ENCODE measurements around the gene SIVA1.

SIVA1 gene

GRCh38 chr14:104771918-104772706 lies 19.2 kb downstream of the SIVA1 start:
- no peak for DNase-seq

DNA sequence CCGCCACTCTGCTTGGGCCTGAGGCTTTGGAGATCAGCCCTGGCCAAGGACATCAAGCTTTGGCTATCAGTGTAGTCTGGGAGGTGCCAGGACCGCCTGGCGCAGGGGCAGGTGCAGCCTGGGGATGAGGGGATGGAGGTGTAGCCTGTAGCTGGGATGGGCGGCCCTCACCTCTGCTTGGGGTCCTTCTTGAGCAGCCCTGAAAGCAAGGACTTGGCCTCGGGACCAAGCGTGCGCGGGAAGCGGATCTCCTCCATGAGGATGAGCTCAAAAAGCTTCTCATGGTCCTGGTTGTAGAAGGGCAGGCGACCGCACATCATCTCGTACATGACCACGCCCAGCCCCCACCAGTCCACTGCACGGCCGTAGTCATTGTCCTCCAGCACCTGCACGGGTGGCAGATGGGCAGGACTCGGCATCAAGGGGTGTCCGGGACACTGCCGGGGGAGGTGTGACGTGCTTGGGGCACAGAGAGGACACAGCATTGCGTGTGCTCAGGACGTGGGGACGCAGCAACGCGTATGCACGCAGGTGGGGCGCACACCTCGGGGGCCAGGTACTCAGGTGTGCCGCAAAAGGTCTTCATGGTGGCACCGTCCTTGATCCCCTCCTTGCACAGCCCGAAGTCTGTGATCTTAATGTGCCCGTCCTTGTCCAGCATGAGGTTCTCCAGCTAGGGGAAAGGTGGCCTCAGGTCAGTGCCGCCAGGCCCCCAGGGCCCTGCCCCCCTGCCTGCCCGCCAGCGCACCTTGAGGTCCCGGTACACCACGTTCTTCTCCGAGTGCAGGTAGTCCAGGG lies 20.0 kb downstream of the SIVA1 start:
- DNase-seq: no peak

GRCh38 chr14:104773505-104774452 lies 20.8 kb downstream of the SIVA1 start:
- DNase-seq: no peak

DNA sequence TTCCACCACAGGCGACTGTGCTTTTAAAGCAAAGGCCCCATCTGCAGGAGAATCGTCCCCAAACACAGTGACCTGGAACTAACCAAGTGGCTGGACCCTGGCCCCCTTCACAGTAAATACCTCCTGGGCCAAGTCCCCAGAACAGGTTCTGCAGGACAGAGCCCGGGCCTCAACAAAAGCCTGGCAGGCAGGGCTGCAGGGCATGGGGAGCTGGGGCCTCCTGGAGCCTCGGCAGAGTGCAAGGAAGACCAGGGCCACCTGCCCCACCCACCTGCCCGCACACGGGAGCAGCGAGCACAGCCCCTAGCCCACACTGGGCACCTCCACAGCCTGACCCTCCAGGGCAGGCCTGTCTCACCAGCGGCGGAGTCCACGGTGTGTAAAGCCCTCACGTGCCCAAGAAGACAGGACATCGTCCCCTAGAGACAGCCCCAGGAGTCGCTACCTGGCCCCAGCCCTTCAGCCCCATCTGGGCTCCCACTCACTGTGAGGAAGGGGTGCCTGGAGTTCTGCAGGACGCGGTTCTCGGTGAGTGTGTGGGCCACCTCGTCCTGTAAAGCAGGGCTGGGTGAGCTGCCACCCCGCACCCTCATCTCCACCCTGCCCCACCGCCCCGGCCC lies 21.6 kb downstream of the SIVA1 start:
- DNase-seq: no peak

- DNase-seq: no peak
Measured at GRCh38 chr14:104775073-104775489, 22.1 kb downstream of the SIVA1 start.

DNA sequence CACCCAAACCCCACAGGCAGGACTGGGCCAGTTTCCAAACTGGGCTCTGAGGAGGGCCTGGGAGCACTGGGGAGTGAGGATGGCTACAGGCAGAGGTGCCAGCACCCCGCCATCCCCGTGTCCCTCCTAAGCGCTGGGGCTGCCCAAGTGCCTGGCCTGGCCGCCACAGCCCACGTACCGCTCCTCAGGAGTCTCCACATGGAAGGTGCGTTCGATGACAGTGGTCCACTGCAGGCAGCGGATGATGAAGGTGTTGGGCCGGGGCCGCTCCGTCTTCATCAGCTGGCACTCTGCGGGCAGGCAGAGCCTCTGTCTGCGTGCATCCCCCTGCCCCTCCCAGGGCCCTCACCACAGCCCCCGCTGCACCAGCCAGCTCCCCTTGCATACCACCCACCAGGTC lies 23.5 kb downstream of the SIVA1 start:
- DNase-seq: no peak

DNA sequence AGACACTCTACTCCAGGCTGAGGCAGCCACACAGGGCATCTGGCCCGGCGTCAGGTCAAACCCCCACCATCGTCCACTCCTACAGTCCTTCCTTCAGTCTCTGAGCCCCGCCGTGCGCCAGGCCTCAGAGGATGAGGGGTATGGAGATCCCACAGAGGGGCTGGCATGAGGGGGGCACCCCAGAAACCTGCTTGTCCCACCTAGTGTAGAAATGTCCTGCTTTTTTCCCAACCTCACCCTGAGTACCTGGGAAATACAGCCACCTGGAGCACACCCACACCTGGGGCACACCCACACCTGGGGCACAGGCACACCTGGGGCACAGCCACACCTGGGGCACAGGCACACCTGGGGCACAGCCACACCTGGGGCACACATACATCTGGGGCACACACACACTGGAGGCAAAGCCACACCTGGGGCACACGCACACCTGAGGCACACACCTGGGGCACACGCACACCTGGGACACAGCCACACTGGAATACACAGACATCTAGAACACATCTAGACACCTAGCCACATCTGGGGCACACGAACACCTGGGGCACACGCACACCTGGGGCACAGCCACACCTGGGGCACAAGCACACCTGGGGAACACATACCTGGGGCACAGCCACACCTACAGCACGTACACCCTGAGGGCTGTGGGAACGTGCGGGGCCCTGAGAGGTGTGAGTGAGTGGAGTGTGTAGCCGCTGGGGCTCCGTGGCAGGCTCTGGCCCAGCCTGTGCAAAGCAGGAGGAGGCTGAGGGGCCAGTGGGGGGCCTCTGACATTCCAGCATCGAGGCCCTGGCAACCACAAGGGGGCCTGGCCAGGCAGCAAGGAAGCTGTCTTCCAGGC lies 24.2 kb downstream of the SIVA1 start:
- DNase-seq: no peak

DNA sequence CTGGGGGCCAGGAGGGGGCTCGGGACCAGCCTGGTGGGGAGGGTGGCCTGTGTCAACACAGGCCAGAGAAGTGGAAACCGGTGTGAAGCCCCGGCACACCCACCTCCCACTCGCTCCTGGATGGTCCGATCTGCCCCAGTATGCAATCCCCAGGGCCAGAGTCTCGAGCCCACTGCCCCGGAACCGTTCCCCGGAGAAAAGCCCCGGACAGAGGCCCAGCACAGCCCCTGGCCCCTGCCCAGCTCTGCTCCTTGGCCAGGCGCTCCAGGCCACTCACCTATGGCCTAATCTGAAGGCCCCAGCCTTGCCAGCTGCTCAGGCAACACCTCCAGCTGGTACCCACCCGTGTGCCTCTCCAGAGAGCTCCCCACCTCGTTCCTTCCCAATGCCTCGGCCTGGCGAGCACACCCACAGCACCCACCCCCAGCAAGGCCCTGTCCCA lies 24.9 kb downstream of the SIVA1 start:
- DNase-seq: no peak

- no peak for DNase-seq
Measured at GRCh38 chr14:104778694-104779331, 25.9 kb downstream of the SIVA1 start.

DNA sequence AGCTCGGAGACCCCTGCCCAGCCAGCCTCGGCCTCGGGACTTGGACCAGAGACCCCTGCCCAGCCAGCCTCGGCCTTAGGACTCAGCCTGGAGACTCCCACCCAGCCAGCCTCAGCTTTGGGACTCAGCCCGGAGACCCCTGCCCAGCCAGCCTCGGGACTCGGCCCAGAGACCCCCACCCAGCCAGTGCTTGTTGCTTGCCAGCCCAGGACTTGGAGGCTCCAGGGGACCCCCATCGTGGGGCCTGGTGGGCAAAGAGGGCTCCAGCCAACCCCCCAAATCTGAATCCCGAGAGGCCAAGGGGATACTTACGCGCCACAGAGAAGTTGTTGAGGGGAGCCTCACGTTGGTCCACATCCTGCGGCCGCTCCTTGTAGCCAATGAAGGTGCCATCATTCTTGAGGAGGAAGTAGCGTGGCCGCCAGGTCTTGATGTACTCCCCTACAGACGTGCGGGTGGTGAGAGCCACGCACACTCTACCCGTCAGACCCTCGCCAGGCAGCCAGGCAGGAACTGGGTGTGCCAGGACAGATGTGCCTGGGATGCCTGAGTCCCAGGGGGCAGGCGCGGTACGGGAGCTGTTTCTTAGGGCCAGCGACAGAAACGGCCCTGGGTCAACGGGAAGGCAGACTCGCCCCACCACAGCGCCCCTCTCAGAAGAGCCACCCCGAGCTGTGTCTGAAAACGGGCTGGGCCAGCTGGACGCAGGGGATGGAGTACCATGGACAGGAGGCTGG lies 27.0 kb downstream of the SIVA1 start:
- no peak for DNase-seq

DNA sequence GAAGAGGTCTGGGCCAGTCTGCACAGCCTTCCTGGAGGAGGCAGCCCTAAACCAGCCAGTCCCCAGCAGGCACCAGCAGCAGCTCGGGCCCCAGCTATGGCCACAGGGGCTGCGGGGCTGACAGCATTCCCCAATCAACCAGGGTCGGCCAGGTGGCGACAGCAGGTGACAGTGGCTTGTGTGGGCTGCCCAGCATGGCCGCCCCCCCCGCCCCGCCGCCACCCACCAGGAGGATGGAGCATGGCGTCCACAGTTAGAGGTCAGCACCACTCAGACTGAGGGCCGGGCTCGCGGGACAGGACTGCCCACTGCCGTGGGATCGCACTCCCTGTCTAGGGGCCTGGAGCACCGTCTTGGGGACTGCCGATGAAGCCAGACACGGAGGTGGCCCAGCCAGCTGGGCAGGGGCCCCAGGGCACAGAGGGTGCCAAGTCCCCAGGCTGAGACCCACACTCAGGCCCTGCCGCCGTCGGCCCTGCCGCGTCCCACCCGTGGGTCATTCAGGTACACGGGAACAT lies 27.6 kb downstream of the SIVA1 start:
- no peak for DNase-seq

DNA sequence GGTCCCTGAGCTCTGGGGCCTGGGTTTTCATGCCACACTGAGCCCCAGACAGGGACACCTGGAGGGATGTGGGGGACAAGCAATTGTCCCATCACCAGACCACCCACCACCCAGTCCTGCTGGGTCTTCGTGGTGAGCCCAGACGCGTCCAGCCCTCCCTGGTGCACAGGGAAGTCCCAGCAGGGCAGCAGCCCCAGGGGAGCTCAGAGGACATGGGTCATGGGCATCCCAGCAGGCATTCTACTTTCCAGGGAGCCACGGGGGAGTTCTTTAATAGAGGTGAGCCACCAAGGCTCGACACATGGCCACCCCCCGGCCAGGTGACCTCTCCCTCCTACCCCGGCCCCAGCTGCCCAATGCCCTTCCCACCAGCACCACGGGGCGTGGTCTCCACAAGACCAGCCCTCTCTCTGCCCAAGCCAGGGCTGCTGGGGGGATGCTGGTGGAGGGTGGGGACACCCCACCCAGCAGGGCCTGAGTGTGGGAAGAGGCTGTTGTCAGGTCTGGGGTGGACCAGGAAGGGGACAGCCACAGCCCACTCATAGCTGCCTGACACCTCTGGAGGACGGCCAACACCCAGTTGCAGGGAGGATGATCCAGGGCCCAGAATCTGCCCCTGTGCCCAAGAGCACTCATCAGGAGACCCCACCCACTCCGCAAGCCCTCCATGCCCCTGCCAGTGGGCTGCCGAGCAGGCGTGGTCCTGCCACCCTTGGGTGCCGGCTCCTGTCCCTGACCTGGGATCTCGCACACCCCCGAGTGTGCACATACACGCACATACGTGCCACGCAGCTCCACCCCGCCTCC lies 28.5 kb downstream of the SIVA1 start:
- no peak for DNase-seq

DNA sequence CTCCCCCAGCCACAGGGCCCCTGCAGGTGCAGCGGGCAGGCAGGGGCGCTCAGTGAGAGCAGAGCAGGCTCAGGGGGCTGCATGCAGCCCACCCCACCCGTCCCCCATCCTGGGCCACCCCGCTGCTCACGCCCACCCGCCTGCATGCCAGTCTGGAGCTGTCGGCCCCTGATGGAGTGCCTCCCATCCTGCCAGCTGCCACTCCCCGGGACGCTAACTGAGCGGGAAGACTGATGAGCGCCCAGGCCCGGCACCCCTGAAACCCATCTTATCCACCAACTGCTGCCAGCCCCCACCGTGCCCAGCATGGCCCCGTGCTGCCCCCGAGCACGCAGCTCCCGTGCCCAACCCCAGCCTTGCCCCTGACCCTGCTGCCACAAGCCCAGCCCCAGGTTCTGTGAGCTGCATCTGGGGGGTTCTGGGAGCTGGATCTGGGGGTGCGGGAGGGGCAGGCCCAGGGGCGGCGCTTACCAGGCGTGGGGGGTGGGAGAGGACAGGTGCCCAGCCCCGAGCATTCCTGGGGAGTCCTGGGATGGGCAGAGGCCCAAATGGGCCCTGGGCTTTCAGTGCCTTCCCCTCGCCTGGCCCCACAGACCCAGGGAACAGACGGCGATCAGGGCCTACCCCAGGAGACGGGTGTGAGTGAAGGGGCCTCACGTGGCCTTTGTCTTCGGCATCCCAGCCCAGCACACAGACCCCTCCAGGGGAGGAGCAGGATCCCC lies 29.3 kb downstream of the SIVA1 start:
- DNase-seq: no peak

DNA sequence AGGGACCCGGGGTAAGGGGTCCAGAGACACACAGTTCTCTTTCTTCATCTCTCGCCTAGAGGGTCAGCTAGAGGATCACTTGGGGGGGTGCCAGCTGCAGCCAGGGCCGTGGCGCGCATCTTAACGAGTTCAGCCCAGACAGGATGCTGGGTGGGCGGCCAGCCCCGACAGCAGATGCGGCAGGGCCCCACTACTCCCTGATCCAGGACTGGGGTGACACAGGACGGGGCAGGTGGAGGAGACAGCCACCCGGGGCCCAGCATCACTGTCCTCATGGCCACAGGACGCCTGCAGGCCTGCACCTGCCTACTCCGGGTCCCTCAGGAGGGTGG lies 29.8 kb downstream of the SIVA1 start:
- DNase-seq: no peak

- DNase-seq: no peak
Measured at GRCh38 chr14:104783484-104784217, 30.7 kb downstream of the SIVA1 start.

DNA sequence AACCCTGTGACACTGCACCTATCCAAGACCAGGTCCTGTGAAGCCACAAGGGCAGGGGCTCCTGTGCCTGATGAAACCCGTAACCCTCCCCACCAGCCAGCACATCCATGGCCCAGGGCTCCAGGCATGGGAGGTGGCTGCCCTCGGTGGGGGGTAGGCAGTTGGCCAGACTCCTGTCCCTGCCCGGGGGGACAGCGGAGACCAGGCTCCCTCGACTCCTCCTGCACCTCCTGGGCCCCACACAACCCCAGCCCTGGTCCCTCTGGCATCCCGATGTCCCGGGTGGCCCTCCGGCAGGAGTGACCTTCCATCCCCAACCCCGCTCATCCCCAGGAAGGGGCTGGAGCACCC lies 31.2 kb downstream of the SIVA1 start:
- DNase-seq: no peak

GRCh38 chr14:104784846-104785707 lies 32.1 kb downstream of the SIVA1 start:
- no peak for DNase-seq
